Neural cell (in vitro differentiated cells): ENCODE data around the gene OR5L1.

ENCODE experiments used
- CTCF ChIP-seq: fragments of 450-650 bp; IDR thresholded peaks from 2 replicates; pipeline ENCODE4 v1.5.1; 2014; ENCODE audit warnings: antibody characterized with exemption, mild to moderate bottlenecking, moderate library complexity; ENCODE audit not compliant: poor library complexity, severe bottlenecking
- EP300 ChIP-seq: fragments of 450-650 bp; conservative IDR thresholded peaks from 2 replicates; pipeline ENCODE4 v1.6.1; 2014; ENCODE audit warnings: antibody characterized with exemption, mild to moderate bottlenecking, moderate library complexity; ENCODE audit not compliant: poor library complexity, severe bottlenecking
- EZH2 ChIP-seq: fragments of 200-600, 300-800 bp; shearing (Covaris generic), sonication (generic); IDR thresholded peaks from 2 replicates; pipeline ENCODE4 v1.6.1; 2014; ENCODE audit warnings: antibody characterized with exemption, low read length, borderline replicate concordance, mild to moderate bottlenecking; ENCODE audit not compliant: insufficient read depth, poor library complexity, severe bottlenecking
- MXI1 ChIP-seq: fragments of 450-650 bp; conservative IDR thresholded peaks from 2 replicates; pipeline ENCODE4 v1.6.1; 2014; ENCODE audit warnings: antibody characterized with exemption, mild to moderate bottlenecking; ENCODE audit not compliant: poor library complexity, severe bottlenecking
- POLR2AphosphoS5 ChIP-seq: IDR thresholded peaks from 2 replicates; pipeline ENCODE4 v1.6.1; 2012
- RAD21 ChIP-seq: fragments of 450-650 bp; conservative IDR thresholded peaks from 2 replicates; pipeline ENCODE4 v1.6.1; 2014; ENCODE audit warnings: antibody characterized with exemption, mild to moderate bottlenecking, moderate library complexity
- REST ChIP-seq: IDR thresholded peaks from 2 replicates; pipeline ENCODE4 v1.6.1; 2012; ENCODE audit warnings: borderline replicate concordance
- SMC3 ChIP-seq: fragments of 450-650 bp; conservative IDR thresholded peaks from 2 replicates; pipeline ENCODE4 v1.6.1; 2014; ENCODE audit warnings: antibody characterized with exemption, mild to moderate bottlenecking, moderate library complexity; ENCODE audit not compliant: poor library complexity
- TAF1 ChIP-seq: IDR thresholded peaks from 2 replicates; pipeline ENCODE4 v1.6.1; 2012; ENCODE audit warnings: low read depth

GRCh38 chr11:55847453-55847852 is 36.3 kb downstream of the OR5L1 start:
- TF ChIP-seq RAD21 (no peak), CTCF (no peak), REST (no peak), POLR2AphosphoS5 (no peak), TAF1 (no peak), EP300 (no peak), SMC3 (no peak), EZH2 (no peak), MXI1 (no peak)
